HEK293T (cell line): ENCODE results near the gene KDM5C.

ENCODE experiments used
- BHLHE40 ChIP-seq: fragments of 450-650 bp; IDR thresholded peaks from 2 replicates; pipeline ENCODE4 v1.6.1; 2016; ENCODE audit warnings: mild to moderate bottlenecking, moderate library complexity, borderline replicate concordance
- CTBP1 ChIP-seq: fragments of 450-650 bp; IDR thresholded peaks from 2 replicates; pipeline ENCODE4 v1.6.1; 2016; ENCODE audit warnings: borderline replicate concordance
- ELF4 ChIP-seq: fragments of 450-650 bp; IDR thresholded peaks from 2 replicates; pipeline ENCODE4 v1.6.1; 2017; ENCODE audit warnings: antibody characterized with exemption
- FOXA1 ChIP-seq: fragments of 450-650 bp; IDR thresholded peaks from 2 replicates; pipeline ENCODE4 v1.6.1; 2016; ENCODE audit warnings: mild to moderate bottlenecking
- SP1 ChIP-seq: fragments of 450-650 bp; IDR thresholded peaks from 2 replicates; pipeline ENCODE4 v1.6.1; 2017
- SUZ12 ChIP-seq: fragments of 450-650 bp; IDR thresholded peaks from 2 replicates; pipeline ENCODE4 v1.6.1; 2016; ENCODE audit warnings: mild to moderate bottlenecking
- ZNF384 ChIP-seq: fragments of 450-650 bp; IDR thresholded peaks from 2 replicates; pipeline ENCODE4 v1.6.1; 2016
- TF ChIP-seq, protein P1 (sequence below): fragments of 450-650 bp; IDR thresholded peaks from 2 replicates; pipeline ENCODE4 v1.6.1; 2016

DNA sequence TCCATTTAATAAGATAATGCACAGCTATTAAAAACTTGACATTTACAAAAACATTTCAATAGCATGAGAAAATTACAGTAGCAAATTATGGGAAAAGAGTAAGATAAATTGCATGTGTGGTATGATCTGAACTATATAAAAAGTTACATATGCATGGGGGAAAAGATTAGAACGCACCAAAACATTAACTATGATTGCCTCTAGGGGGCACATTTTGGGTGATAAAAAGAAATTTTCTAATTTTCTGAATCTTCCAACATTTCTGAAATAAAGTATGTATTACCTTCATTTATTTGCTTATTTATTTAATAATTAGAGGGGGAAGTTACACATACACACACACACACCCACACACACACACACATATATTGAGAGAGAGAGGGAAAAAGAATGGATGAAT lies 19.6 kb upstream of the KDM5C start:
- TF ChIP-seq BHLHE40 (no peak), FOXA1 (no peak), ZNF384 (no peak), ELF4 (no peak), SP1 (no peak), SUZ12 (no peak), CTBP1 (no peak)
- TF ChIP-seq, protein P1, sequence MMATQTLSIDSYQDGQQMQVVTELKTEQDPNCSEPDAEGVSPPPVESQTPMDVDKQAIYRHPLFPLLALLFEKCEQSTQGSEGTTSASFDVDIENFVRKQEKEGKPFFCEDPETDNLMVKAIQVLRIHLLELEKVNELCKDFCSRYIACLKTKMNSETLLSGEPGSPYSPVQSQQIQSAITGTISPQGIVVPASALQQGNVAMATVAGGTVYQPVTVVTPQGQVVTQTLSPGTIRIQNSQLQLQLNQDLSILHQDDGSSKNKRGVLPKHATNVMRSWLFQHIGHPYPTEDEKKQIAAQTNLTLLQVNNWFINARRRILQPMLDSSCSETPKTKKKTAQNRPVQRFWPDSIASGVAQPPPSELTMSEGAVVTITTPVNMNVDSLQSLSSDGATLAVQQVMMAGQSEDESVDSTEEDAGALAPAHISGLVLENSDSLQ = no peak
